ENCODE measurements around the gene HJURP.

DNA sequence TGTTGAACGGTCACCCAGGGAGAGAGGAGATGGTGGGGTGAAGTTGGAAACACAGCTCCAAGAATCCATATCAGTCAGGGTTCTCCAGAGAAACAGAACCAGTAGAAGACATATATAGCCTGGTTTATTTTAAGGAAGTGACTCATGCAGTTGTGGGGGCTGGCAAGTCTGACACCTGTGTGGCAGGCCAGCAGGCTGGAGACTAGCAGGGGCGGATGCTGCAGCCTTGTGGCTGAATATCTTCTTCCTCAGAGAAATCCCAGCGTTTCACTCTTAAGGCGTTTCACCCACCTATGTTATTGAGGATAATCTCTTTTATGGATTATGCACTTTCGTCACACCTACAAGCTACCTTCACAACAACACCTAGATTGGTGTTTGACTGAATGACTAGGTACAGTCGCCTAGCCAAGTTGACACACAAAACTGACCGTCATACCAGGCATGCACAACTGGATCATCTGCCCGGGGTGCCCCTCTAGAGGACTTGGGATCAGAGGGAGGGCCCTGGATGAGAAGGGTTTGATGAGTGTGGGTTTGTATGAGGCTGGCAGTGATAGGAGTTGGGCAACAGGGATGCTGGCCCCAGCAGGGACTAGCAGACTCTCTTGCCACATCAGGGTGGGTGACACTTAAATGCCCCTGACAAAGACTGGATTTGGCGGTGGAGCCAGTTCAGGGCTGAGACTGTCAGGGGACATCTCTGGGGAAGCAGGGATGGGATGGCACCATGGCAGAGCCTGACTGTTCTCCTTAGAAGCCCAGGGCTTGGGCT, 52.8 kb downstream of the HJURP start:
- TF ChIP-seq, protein P1, sequence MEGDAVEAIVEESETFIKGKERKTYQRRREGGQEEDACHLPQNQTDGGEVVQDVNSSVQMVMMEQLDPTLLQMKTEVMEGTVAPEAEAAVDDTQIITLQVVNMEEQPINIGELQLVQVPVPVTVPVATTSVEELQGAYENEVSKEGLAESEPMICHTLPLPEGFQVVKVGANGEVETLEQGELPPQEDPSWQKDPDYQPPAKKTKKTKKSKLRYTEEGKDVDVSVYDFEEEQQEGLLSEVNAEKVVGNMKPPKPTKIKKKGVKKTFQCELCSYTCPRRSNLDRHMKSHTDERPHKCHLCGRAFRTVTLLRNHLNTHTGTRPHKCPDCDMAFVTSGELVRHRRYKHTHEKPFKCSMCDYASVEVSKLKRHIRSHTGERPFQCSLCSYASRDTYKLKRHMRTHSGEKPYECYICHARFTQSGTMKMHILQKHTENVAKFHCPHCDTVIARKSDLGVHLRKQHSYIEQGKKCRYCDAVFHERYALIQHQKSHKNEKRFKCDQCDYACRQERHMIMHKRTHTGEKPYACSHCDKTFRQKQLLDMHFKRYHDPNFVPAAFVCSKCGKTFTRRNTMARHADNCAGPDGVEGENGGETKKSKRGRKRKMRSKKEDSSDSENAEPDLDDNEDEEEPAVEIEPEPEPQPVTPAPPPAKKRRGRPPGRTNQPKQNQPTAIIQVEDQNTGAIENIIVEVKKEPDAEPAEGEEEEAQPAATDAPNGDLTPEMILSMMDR (IDR thresholded peaks at IDR 0.05) = no peak
- TF ChIP-seq POLR2A (IDR thresholded peaks at IDR 0.05) = no peak
